Globus pallidus (tissue), 1 donor: ENCODE measurements around the gene TOR1B.
A peak's percentile ranks its signal among the peaks of the same experiment; 100 is the strongest.
"Not testable (repeated sequence)": the region's sequence is repeated elsewhere in the genome, so short reads cannot be mapped to it uniquely, and the experiment has no call there.

Source experiments
- DNase-seq: peaks from one replicate; pipeline ENCODE4 v3.0.0-alpha.2; 2015; ENCODE audit warnings: low spot score

The TOR1B gene

DNA sequence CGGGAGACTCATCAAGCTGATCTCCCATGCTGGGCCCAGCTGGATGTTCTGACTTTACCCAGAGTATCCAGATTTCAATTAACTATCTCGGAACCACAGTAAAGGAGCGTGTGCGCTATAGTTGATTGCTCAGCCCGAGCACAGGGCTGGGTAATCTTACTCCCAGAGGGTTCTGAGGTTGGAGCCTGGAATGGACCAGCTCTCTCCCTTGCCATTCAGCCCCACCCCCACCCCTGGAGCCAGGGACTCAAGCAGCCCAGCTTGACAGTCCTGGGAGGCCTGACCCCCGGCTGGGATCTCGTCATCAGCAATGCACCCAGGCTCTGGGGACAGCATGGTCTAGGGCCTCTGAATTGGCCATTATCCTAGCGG lies 26.4 kb upstream of the TOR1B start:
- no peak for DNase-seq

DNA sequence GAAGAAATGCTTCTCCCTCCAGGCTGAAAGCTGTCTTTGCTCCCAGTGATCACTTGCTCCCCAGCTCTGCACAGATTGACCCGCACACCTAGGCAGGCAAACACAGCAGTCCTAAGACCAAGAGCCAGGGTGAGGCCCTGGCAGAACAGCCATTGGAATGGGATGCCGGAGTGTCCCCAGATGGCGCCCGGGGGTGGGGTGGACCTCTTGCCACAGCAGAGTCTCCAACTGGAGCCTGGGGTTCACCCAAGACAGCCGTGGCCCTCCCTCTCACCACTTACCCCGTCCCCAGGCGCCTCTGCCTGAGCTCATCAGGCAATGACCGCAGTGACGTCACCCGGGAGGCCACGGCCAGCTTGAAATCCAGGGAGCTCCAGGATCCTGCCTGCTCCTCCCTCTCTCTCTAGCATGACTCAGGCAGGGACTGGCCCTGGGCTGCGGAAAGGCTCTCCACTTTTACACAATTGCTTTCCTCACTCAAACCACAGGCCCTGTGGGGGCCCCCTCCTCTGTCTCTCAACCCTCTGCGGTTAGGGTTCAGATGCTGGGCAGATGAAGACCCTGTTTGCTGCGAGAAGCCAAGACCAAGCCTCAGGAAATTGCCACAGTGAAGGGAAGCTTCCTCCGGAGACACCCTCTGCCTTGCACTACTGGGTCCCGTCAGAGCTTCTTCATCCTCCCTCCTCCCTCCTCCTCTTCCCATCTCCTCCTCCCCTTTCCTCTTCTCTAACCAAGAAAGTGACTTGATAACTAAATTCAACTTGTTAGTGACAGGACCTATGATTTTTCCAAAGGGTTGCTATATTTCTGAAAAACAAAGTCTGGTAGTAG lies 25.8 kb upstream of the TOR1B start:
- peak; percentile 73 for DNase-seq

DNA sequence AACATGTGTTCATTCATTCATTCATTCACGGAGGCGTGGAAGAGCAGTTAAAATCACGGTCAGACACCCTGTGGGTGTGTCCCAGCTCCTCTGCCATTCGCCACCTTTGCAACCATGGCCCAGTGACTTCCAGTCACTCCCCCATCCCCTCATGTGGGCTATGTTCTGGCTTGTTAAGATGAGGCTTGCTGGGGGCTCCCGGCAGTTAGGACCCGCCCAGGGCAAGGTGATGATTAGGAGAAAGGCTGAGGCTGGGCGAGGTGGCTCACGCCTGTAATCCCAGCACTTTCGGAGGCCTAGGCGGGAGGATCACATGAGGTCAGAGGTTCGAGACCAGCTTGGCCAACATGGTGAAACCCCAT lies 25.2 kb upstream of the TOR1B start:
- DNase-seq: no peak

DNA sequence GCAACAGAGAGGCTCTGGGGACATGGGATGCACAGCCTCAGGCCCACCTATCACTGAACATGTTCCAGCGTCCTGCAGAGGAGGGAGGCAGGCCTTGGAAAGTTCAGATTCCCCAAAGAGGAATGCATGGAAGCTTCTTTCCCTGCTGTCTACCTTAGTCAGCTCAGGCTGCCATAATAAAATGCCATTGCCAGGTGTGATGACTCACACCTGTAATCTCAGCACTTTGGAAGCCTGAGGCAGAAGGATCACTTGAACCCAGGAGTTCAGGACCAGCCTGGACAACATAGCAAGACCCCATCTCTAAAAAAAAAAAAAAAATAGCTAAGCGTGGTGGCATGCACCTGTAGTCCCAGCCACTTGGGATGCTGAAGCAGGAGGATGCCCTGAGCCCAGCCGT lies 24.5 kb upstream of the TOR1B start:
- DNase-seq: no peak

DNA sequence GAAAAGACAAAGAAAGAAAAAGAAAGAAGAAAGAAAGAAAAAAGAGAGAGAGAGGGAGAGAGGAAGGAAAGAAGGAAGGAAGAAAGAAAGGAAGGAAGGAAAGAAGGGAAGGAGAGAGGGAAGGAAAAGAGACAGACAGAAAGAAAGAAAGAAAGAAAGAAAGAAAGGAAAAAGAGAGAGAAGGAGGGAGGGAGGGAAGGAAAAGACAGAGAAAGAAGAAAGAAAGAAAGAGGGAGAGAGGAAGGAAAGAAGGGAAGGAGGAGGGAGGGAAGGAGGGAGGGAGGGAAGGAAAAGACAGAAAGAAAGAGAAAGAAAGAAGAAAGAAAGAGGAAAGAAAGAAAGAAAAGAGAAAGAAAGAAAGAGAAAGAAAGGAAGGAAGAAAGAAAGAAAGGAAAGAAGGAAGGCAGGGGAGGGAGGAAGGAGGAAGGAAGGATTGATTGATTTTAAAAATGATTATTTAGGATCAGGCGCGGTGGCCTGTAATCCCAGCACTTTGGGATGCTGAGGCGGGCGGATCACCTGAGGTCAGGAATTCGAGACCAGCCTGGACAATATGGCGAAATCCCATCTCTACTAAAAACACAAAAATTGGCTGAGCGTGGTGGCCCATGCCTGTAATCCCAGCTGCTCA lies 23.3 kb upstream of the TOR1B start:
- no peak for DNase-seq

DNA sequence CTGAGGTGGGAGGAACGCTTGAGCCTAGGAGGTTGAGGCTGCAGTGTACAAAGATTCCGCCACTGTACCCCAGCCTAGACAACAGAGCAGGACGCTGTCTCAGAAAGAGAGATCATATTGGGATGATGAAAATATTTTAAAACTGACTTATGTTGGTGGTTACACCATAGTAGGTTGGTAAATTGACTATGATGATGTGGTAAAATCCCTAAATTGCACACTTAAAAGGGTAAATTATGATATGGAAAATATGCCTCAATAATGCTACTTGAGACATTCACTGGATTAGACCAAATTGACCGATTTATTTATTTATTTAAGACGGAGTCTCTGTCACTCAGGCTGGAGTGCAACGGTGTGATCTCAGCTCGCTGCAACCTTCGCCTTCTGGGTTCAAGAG lies 21.9 kb upstream of the TOR1B start:
- no peak for DNase-seq

DNA sequence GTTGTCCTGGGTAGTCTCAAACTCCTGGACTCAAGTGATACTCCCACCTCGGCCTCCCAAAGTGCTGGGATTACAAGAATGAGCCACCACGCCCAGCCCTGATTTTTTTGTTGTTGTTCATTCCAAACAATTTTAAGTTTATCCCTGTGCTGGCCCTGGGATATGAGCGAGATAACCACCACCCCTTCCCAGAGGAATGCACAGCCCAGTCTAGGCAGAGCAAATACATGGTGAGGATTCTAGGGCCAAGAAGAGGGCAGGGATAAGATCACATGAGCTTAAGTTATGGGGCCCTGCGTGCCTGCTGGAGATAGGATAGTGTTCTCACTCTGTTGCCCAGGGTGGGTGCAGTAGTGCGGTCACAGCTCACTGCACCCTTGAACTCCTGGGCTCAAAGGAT lies 21.0 kb upstream of the TOR1B start:
- no peak for DNase-seq

DNA sequence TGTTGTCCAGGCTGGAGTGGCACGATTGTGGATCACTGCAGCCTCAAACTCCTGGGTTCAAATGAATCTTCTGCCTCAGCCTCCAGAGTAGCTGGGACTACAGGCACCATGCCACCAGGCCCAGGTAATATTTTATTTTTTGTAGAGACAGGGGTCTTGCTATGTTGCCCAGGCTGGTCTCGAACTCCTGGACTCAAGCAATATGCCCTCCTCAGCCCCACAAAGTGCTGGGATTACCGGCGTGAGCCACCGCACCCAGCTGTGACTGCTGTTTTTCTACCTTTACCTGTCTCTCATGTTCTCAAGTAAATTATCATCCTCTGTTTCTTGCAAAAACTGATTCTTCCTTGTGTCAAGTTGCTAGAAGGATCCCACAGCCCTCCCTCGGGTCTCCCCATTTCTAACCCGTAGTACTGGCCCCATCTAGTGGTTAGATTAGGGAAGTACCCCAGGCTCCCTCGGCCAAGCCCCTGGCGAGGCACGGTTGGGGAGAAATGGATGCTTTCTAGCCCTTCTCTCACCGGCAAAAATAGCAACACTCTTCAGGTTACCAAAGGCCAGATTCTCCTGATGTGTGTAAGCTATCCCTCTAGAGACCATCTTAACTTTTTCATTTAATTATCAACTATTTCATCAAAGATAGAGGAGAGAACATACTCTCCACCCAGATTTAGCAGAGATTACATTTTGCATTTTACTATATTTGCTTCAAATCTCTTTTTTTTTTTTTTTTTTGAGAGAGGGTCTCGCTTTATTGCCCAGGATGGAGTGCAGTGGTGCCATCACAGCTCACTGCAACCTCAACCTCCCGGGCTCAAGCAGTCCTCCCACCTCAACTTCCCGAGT lies 19.2 kb upstream of the TOR1B start:
- peak; percentile 69 for DNase-seq

DNA sequence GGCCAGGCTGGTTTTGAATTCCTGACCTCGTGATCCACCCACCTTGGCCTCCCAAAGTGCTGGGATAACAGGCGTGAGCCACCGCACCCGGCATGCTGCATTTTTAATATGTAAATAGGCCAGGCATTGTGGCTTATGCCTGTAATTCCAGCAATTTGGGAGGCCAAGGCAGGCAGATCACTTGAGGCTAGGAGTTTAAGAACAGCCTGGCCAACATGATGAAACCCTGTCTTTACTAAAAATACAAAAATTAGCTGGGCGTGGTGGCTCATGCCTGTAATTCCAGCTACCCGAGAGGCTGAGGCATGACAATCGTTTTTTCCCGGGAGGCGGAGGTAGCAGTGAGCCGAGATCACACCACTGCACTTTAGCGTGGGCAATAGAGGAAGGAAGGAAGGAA lies 18.0 kb upstream of the TOR1B start:
- DNase-seq: not testable (repeated sequence)

DNA sequence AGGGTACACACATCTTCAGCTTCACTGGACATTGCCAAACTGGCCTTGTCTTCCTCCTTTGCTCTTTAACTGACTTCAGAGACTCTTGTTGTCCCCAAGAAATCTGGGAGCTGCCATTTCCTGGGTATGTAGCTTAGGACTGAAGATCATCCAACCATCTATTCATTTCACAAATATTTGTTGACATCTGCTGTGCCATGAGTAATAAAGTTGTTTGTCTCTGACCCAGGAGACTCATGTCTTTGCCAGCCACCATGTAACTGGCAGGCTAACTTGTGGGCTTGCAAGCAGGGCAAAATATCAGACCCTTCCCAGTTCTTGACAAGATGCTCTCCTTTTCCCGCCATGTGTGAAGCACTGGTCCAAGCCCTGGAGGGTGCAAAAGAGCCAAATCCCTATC lies 17.1 kb upstream of the TOR1B start:
- no peak for DNase-seq

DNA sequence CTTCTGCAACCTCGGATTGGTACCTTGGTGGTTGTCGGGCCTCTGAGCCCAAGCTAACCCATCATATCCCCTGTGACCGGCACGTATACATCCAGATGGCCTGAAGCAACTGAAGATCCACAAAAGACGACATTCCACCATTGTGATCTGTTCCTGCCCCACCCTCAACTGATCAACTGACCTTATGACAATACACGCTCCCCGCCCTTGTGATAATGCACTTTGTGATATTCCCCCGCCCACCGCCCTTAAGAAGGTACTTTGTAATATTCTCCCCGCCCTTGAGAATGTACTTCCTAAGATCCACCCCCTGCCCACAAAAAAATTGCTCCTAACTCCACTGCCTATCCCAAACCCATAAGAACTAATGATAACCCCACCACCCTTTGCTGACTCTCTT lies 16.5 kb upstream of the TOR1B start:
- DNase-seq: no peak

DNA sequence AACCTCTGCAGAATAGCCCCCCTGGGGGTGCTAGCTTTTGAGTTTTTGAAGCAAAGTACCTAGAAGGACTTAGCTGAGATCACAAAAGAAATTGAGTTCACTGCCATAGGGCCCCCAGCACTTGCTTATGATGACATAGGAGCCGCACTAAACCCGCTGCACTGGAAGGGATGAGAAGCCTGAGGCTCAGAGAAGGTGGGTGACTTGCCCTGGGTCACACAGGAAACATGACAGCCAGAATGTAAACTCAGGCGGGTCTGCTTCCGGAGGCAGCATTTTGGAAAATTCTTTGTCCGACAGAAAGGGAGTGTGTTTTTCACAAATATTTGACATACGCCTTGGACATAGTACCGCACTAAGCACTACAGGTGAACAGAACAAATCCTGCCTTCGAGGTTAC lies 8.4 kb upstream of the TOR1B start:
- no peak for DNase-seq

DNA sequence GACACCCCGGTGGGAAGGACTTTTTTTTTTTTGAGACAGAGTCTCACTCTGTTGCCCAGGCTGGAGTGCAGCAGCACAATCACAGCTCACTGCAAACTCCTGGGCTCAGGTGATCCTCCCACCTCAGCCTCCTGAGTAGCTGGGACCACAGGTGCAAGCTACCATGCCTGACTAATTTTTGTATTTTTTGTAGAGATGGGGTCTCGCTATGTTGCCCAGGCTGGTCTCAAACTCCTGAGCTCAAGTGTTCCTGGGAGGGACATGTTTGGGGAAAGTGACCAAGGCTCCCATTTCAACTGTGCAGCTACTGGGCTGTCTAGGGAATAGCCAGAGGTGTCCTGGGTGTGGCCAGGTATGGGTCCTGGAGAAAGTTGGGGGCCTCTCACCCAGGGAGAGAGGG lies 7.0 kb upstream of the TOR1B start:
- not testable (repeated sequence) for DNase-seq

DNA sequence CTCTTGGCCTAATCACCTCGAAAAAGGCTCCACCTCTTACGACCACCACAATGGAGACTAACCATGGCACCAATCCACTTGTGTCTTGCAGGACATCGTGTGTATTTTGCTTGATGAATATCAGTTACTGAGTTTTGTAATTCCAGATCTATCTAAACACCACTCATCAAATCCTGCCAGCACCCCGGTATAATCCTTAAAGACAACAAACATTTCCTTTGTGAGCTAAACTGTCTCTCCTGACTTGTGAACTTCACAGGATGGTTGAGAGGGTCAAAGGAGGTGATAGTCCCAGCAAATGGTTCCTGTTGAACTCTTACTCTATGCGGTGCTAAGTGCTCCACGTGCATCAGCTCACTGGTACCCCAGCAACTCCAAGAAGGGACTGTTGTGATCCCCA lies 4.0 kb upstream of the TOR1B start:
- no peak for DNase-seq

DNA sequence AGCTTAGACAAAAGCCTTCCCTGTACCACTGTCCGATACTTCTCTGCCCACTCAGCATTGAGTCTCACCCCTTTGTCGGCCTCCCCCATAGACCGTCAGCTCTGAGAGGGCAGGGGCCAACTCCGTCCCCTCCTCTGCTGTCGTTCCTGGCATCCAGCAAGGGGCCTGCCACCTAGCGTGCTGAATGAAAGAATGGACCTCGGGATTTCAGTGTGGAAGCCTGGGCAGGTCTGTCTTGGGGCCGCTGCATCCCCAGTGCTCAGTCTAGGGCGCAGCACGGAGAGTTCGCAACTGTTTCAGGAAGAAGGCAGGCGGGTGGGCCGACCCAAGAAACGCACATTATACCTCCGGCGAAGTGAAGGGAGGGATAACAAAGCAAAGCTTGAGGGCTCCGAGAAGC lies 1.5 kb upstream of the TOR1B start:
- no peak for DNase-seq

DNA sequence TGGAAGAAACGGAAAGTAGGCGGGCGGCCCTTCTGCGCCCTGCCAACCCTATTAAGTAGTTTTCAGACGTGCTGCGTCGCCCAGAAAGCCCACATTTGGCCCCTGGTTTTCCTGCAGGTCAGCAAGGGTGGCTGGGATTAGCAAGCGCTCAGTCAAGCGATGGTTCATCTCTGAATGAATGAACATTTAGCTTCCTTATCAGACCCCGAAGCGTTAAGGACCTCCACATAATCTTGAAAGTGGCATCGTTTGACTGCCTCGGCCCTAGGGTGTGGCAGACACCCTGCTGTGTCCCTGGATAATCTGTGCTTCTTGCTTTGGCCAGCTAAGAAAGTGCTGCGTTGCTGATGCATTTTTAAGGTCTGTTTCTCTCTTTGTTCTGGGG lies 684 bp downstream of the TOR1B start:
- no peak for DNase-seq

DNA sequence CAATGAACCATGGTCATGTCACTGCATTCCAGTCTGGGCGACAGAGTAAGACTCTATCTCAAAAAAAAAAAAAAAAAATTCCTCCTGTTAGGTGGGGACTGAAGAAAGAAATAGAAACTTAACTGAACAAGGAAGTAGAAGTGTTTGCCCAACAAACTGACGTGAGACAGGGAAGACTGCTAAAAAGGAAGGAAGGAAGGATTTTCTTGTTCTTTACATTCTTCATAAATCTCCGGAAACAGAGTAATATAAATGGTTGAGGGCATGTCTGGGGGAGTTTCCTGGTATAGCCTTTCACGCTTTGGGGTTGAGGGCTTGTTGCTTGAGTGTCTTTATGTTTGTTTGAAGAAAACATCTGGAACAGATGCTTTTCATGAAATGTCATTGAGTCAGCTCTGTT lies 3.1 kb downstream of the TOR1B start:
- DNase-seq: no peak

DNA sequence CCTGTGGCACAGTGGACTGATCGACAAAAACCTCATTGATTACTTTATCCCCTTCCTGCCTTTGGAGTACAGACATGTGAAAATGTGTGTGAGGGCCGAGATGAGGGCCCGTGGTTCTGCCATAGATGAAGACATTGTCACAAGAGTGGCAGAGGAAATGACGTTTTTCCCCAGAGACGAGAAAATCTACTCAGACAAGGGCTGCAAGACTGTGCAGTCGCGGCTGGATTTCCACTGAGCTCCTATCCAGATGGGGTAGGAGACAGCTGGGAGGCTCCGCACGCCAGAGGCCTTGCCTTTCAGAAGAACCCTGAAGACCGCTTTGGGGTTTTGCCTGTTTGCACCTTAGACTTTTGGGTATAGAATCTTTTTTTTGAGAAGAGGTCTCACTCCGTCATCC lies 6.4 kb downstream of the TOR1B start:
- no peak for DNase-seq

DNA sequence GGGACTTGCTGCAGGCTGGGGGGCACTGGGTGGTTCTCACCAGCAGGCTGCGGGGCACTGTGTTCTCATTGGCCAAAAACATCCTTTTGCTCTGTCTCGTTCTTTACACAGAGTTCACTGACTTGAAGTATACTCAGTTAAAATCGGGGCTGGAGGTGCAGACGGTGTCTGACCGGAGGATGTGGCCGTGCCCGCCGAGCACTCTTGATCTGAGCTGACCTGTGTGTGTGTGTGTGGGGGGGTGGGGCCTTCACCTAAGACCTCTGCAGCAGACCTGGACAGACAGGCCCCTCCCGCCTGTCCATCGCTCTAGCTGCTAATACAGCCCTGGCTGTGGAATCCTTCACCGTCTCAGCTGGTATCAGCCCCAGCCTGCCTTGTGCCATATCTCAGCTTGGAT lies 7.1 kb downstream of the TOR1B start:
- no peak for DNase-seq

DNA sequence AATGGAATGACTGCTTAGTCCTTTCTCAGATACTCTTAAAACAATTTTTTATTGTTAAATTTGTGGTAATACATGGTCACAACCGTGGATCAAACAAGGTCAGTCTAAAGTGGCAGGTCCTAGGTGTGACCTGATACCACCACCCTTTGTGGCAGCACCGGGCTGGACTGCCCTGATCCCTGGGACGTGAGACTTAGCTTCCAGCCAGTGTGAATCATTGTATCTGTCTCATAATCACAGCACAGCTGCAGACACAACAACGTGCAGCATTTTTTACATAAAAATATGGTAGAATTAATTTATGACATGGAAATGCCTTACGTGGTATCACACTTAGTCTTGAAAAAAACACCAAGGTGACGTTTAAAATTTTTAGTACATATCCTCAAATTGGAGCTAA lies 7.8 kb downstream of the TOR1B start:
- DNase-seq: no peak

DNA sequence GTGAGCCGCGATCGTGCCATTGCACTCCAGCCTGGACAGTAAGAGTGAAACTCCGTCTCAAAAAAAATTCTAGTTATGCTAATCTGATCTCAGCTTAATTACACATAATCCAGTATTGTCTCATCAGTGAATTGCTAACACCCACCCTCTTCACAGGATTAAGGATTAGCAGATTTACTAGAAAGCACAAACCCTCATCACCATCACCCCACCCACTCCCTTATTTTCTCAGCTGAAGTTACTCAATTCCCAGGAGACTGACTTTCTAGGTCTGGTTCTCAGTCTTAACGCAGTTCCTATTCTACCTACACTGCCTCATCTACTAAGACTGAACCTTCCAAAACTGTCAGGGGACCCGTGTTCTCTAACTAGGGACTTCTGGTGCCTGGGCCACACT lies 9.0 kb downstream of the TOR1B start:
- DNase-seq: no peak

DNA sequence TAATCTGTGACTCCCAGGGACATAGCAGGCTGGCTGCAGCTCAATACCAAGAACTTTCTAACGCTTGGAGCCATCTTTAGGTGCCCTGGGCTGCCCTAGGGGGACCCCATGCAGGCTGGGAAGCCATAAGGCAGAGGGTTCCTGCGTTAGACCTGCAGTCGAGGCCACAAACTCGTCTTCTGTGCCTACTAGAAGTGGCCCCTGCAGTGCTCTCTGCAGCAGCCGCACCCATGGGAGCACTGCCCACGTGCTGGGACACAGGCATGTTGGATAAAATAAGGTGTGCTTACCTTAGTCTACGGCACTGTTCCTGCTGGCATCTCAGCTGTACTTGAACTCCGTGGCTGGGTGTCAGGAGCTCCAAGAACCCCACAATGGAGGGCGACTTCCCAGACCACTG lies 9.4 kb downstream of the TOR1B start:
- DNase-seq: no peak

DNA sequence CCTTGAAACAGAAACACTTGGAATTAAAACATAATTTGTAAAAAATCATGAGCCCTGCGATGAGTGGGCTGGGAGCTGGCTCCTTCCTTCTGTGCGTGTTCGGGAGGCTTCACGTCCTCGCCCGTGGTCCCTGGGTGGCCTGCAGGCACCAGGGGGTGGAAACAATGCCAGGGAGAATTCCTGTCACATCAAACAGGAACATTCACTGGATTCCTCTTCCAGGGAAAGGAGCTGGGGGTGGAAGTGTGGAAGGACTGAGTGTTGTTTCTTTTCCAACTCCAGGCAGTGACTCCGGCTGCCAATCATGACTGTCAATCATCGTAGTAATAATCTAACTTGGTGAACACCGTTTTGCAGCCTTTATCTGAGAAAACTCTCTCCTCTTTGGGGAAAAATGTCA lies 10.7 kb downstream of the TOR1B start:
- no peak for DNase-seq
